Ecto neural progenitor cell (in vitro differentiated cells): ENCODE data around the gene STX5.
A peak's percentile ranks its signal among the peaks of the same experiment; 100 is the strongest.
"Not testable (repeated sequence)": the region's sequence is repeated elsewhere in the genome, so short reads cannot be mapped to it uniquely, and the experiment has no call there.

Experiments
- DNase-seq: peaks from one replicate; pipeline ENCODE4 v3.0.0-alpha.2; 2018; ENCODE audit warnings: low spot score

STX5 gene

GRCh38 chr11:62854013-62854824 lies 22.4 kb upstream of the STX5 start:
- no peak for DNase-seq

- DNase-seq: no peak
These were observed 21.6 kb upstream of the STX5 start for GRCh38 chr11:62853279-62853965.

GRCh38 chr11:62852523-62853188 lies 20.8 kb upstream of the STX5 start:
- no peak for DNase-seq

GRCh38 chr11:62851807-62852522 lies 20.1 kb upstream of the STX5 start:
- DNase-seq: no peak

- DNase-seq: no peak
These were observed 19.3 kb upstream of the STX5 start for GRCh38 chr11:62850911-62851806.

GRCh38 chr11:62847767-62848314 lies 16.0 kb upstream of the STX5 start:
- DNase-seq: no peak

- no peak for DNase-seq
These were observed 14.3 kb upstream of the STX5 start for GRCh38 chr11:62846177-62846576.

- no peak for DNase-seq
These were observed 12.3 kb upstream of the STX5 start for GRCh38 chr11:62844154-62844553.

GRCh38 chr11:62843466-62843865 lies 11.6 kb upstream of the STX5 start:
- DNase-seq: no peak

- not testable (repeated sequence) for DNase-seq
These were observed 11.0 kb upstream of the STX5 start for GRCh38 chr11:62842891-62843290.

GRCh38 chr11:62842171-62842741 lies 10.4 kb upstream of the STX5 start:
- peak; percentile 91 for DNase-seq

- DNase-seq: peak; percentile 75
These were observed 9.7 kb upstream of the STX5 start for GRCh38 chr11:62841361-62842170.

- DNase-seq: peak; percentile 84
These were observed 9.0 kb upstream of the STX5 start for GRCh38 chr11:62840721-62841360.

GRCh38 chr11:62839050-62839945 lies 7.4 kb upstream of the STX5 start, which contains the start of gene WDR74:
TSS of gene WDR74 (minus strand) at chr11:62839590. CDS start at chr11:62839570, 20 bp downstream.
- DNase-seq: peak; percentile 91

- DNase-seq: no peak
These were observed 3.5 kb upstream of the STX5 start for GRCh38 chr11:62835336-62835735.

GRCh38 chr11:62832336-62833234 lies 734 bp upstream of the STX5 start, which contains the start of gene TEX54:
TSS of gene TEX54 (minus strand) at chr11:62832841.
- DNase-seq: no peak
